ENCODE results near the gene MAP2K4.

MAP2K4 gene

DNA sequence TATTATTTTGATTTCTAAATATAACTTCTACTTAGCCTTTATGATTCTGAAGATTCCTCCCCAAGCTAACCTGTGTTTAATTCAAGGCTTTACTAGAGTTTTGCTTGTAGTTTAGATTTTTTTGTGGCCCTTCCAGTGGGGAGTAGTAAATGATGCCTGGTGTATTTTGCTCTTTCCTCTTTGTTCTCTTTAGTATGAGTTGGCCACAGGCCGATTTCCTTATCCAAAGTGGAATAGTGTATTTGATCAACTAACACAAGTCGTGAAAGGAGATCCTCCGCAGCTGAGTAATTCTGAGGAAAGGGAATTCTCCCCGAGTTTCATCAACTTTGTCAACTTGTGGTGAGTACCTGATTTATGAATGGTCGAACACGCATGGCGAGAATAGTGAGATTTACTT is 108.3 kb downstream of the MAP2K4 start:
- no peak overlapping the region for H3K4me3 ChIP-seq (replicated peaks; ENCODE audit: low read depth, low read length)
- no peak for DNase-seq (ENCODE audit: extremely low read depth, low read depth)
- TF ChIP-seq, protein P1, sequence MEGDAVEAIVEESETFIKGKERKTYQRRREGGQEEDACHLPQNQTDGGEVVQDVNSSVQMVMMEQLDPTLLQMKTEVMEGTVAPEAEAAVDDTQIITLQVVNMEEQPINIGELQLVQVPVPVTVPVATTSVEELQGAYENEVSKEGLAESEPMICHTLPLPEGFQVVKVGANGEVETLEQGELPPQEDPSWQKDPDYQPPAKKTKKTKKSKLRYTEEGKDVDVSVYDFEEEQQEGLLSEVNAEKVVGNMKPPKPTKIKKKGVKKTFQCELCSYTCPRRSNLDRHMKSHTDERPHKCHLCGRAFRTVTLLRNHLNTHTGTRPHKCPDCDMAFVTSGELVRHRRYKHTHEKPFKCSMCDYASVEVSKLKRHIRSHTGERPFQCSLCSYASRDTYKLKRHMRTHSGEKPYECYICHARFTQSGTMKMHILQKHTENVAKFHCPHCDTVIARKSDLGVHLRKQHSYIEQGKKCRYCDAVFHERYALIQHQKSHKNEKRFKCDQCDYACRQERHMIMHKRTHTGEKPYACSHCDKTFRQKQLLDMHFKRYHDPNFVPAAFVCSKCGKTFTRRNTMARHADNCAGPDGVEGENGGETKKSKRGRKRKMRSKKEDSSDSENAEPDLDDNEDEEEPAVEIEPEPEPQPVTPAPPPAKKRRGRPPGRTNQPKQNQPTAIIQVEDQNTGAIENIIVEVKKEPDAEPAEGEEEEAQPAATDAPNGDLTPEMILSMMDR (IDR thresholded peaks at IDR 0.05; ENCODE audit: low read depth, low read length, missing control alignments), result no peak

DNA sequence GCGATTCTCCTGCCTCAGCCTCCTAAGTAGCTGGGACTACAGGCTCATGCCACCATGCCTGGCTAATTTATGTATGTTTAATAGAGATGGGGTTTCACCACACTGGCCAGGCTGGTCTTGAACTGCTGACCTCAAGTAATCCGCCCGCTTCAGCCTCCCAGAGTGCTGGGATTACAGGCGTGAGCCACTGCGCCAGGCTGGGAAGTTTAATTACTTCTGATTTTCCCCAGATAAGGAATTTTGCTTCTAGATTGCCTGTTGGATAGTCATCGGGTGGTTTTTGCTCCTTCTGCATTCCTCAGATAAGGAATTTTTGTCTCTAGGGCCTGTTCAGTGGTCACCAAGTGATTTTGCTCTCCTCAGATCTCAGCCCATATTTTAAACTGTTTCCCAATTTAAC is 112.5 kb downstream of the MAP2K4 start:
- TF ChIP-seq, protein P1 (IDR thresholded peaks at IDR 0.05; ENCODE audit: low read depth, low read length, missing control alignments), result no peak
- no peak overlapping the region for H3K4me3 ChIP-seq (replicated peaks; ENCODE audit: low read depth, low read length)
- no peak for DNase-seq (ENCODE audit: extremely low read depth, low read depth)

- TF ChIP-seq, protein P1 (IDR thresholded peaks at IDR 0.05; ENCODE audit: low read depth, low read length, missing control alignments), result no peak
- DNase-seq (ENCODE audit: extremely low read depth, low read depth), result no peak
- no peak overlapping the region for H3K4me3 ChIP-seq (replicated peaks; ENCODE audit: low read depth, low read length)
These were observed 113.4 kb downstream of the MAP2K4 start for GRCh38 chr17:12134101-12134500.

GRCh38 chr17:12134587-12134986 is 113.9 kb downstream of the MAP2K4 start:
- TF ChIP-seq, protein P1 (IDR thresholded peaks at IDR 0.05; ENCODE audit: low read depth, low read length, missing control alignments), result no peak
- DNase-seq (ENCODE audit: extremely low read depth, low read depth), result no peak
- no peak overlapping the region for H3K4me3 ChIP-seq (replicated peaks; ENCODE audit: low read depth, low read length)

DNA sequence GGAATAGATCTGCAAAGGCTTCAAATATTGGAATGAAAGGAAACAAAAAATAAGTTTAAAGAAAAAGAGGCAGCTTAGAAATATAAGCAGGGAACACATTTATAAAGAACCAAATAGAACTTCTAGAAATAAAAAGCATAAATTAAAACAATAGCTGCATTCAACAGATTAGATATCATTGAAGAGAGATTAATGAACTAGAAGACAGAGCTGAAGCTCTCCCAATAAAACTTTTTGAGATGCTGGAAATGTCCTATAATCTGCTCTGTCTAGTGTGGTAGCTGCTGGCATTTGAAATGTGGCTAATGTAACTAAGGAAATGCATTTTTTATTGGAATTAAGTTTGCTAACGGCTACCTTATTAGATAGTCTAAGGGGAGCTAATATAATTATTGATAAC is 115.6 kb downstream of the MAP2K4 start:
- no peak overlapping the region for H3K4me3 ChIP-seq (replicated peaks; ENCODE audit: low read depth, low read length)
- no peak for DNase-seq (ENCODE audit: extremely low read depth, low read depth)
- TF ChIP-seq, protein P1 (IDR thresholded peaks at IDR 0.05; ENCODE audit: low read depth, low read length, missing control alignments), result no peak

DNA sequence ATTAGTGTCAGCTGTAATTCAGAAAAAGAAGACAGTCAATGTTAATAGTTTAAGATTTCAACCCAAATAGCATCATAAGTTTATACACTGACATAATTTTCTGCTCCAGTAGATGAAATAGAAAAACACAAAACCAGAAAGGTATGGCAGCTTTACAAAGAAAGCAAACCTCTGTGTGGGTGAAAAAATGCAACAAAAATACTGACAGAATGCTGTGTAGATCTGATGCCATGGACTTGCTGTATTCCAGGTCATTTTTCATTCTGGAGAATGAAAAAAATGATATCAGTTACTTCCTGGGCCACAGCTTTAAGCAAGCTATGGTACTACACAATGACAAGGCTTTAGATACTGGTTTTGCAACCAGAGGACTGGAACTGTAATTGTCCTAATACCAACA is 116.0 kb downstream of the MAP2K4 start:
- TF ChIP-seq, protein P1 (IDR thresholded peaks at IDR 0.05; ENCODE audit: low read depth, low read length, missing control alignments), result no peak
- no peak overlapping the region for H3K4me3 ChIP-seq (replicated peaks; ENCODE audit: low read depth, low read length)
- DNase-seq (ENCODE audit: extremely low read depth, low read depth), result no peak

- TF ChIP-seq, protein P1 (IDR thresholded peaks at IDR 0.05; ENCODE audit: low read depth, low read length, missing control alignments), result no peak
- H3K4me3 ChIP-seq (replicated peaks; ENCODE audit: low read depth, low read length), result no peak overlapping the region
- DNase-seq (ENCODE audit: extremely low read depth, low read depth), result no peak
These were observed 117.2 kb downstream of the MAP2K4 start for GRCh38 chr17:12137859-12138258.

All from HFF-Myc (cell line).